Effector memory CD8-positive, alpha-beta T cell (primary cell): ENCODE results near the gene NAA20.
"Not testable (repeated sequence)": the region's sequence is repeated elsewhere in the genome, so short reads cannot be mapped to it uniquely, and the experiment has no call there.

Experiments
- ATAC-seq: fragments of 150-1000 bp; cut with Tn5 transposase; replicated peaks from 2 replicates; pipeline ENCODE4 v1.10.0; 2021; ENCODE audit warnings: mild to moderate bottlenecking, moderate library complexity
- DNase-seq, 3 experiments: peaks; one replicate each; pipeline ENCODE4 v3.0.0; 2021
- H3K27ac Mint-ChIP-seq, 2 donors: one replicate each; pipeline ENCODE4 v1.8.0; 2022; ENCODE audit warnings: mild to moderate bottlenecking in 2 of 2, mixed read lengths in 2 of 2, moderate library complexity in 2 of 2
- H3K27me3 Mint-ChIP-seq, 2 donors: one replicate each; pipeline ENCODE4 v1.8.0; 2022; ENCODE audit warnings: mixed read lengths in 2 of 2
- H3K36me3 Mint-ChIP-seq: one replicate; pipeline ENCODE4 v1.8.0; 2022; ENCODE audit warnings: mild to moderate bottlenecking, moderate library complexity, mixed read lengths; ENCODE audit not compliant: insufficient read depth
- H3K4me1 Mint-ChIP-seq, 2 donors: one replicate each; pipeline ENCODE4 v1.8.0; 2022; ENCODE audit warnings: low read depth in 2 of 2, mixed read lengths in 2 of 2
- H3K4me3 Mint-ChIP-seq, 2 donors: one replicate each; pipeline ENCODE4 v1.8.0; 2022; ENCODE audit warnings: mild to moderate bottlenecking in 2 of 2, mixed read lengths in 2 of 2, moderate library complexity in 2 of 2
- H3K9me3 Mint-ChIP-seq, 2 donors: one replicate each; pipeline ENCODE4 v1.8.0; 2022; ENCODE audit warnings: mixed read lengths in 2 of 2

NAA20 gene

DNA sequence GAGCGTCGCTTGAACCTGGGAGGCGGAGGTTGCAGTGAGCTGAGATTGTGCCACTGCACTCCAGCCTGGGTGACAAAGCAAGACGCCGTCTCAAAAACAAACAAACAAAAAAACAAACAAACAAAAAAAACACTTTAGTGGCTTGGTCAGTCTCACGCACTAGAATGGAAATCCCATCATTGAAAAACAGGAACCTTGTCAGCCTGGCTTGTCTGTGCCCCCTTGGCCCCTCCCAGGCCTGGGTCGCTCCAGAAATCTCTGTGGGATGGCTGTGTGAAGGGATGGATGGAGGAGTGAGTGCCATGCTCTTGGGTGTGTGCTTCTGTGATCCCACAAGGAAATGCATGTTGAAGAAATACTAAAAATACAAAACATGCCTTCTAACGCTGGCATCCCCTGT, 20.9 kb upstream of the NAA20 start:
- Mint-ChIP-seq H3K36me3 (no peaks in the 10 kb centered on the region), H3K27me3 (peaks cover 27 to 32% of the 10 kb centered on the region in 2 donors), H3K4me1 (no peaks in the 10 kb centered on the region), H3K9me3 (no peaks in the 10 kb centered on the region), H3K4me3 (no peak overlapping the region), H3K27ac (no peak overlapping the region)
- DNase-seq (no peak), ATAC-seq (no peak)

- Mint-ChIP-seq H3K27me3 (peaks cover 34 to 37% of the 10 kb centered on the region in 2 donors), H3K4me1 (no peaks in the 10 kb centered on the region), H3K9me3 (no peaks in the 10 kb centered on the region), H3K4me3 (no peak overlapping the region), H3K36me3 (no peaks in the 10 kb centered on the region), H3K27ac (no peak overlapping the region)
- DNase-seq = no peak
- no peak for ATAC-seq
Measured at GRCh38 chr20:19996917-19997316, 20.2 kb upstream of the NAA20 start.

DNA sequence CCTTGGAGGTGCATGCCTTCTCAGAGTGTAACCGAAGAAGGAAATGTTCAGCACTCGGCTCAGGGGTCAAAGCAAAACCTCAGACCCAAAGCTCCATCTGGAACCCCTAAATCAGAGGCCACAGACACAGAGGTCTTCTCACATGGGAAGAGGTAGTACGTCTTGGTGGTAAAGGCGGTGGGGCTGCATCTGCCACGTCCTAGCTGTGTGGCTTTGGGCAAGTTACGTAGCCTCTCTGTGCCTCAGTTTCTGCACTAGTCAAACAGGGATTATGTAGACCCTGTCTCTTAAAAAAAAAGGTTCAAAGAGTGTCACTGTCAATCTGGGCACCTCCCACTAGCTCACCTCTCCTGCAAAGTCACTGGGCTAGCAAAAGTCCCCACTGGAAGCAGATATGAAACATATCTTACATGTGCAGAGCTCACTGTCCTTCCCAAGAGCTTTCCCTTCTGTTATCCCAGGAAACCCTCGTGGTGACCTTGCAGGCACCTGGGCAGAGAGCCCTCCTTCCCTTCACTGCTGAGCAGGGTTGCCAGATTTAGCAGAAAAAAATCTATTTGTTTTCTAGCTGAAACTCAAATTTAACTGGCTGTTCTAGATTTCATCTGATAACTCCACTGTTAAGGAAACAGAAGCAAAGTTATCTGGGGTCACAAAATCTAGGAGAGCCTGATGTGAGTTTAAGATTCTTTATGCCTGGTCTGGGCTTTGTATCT, 18.0 kb upstream of the NAA20 start:
- DNase-seq (no peak), ATAC-seq (no peak)
- no peaks in the 10 kb centered on the region for H3K36me3 Mint-ChIP-seq
- peaks cover 5 to 12% of the 10 kb centered on the region in 2 donors for H3K4me1 Mint-ChIP-seq
- H3K4me3 Mint-ChIP-seq = no peak overlapping the region
- H3K27me3 Mint-ChIP-seq = peaks cover 51 to 58% of the 10 kb centered on the region in 2 donors
- no peak overlapping the region for H3K27ac Mint-ChIP-seq
- H3K9me3 Mint-ChIP-seq = no peaks in the 10 kb centered on the region

DNA sequence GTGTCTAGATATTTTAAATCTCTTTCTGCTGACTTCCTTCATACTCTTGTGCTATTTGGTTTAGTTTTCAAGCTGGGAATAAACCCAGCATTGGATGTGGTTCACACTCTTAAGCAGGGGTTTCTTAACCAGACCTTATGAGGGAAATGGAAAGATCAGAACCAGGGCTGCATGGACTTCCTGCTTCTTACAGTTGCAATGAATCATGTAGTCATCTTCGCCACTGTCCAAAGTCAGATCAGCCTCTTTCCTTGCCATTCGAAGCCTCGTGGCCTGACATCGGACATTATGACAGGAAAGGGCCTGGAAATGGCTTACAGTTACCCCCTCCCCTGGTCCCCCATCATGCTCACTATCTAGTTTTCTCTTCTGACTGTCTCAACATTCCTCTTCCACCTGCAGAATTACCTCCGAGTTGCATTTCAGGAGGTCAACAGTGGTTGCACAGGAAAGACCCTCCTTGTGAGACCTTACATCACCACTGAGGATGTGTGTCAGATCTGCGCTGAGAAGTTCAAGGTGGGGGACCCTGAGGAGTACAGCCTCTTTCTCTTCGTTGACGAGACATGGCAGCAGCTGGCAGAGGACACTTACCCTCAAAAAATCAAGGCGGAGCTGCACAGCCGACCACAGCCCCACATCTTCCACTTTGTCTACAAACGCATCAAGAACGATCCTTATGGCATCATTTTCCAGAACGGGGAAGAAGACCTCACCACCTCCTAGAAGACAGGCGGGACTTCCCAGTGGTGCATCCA, 16.8 kb upstream of the NAA20 start:
- no peak overlapping the region for H3K4me3 Mint-ChIP-seq
- H3K27me3 Mint-ChIP-seq = peaks cover 56 to 67% of the 10 kb centered on the region in 2 donors
- ATAC-seq (no peak), DNase-seq (no peak)
- H3K27ac Mint-ChIP-seq = no peak overlapping the region
- no peaks in the 10 kb centered on the region for H3K9me3 Mint-ChIP-seq
- peaks cover 5 to 12% of the 10 kb centered on the region in 2 donors for H3K4me1 Mint-ChIP-seq
- H3K36me3 Mint-ChIP-seq = no peaks in the 10 kb centered on the region

DNA sequence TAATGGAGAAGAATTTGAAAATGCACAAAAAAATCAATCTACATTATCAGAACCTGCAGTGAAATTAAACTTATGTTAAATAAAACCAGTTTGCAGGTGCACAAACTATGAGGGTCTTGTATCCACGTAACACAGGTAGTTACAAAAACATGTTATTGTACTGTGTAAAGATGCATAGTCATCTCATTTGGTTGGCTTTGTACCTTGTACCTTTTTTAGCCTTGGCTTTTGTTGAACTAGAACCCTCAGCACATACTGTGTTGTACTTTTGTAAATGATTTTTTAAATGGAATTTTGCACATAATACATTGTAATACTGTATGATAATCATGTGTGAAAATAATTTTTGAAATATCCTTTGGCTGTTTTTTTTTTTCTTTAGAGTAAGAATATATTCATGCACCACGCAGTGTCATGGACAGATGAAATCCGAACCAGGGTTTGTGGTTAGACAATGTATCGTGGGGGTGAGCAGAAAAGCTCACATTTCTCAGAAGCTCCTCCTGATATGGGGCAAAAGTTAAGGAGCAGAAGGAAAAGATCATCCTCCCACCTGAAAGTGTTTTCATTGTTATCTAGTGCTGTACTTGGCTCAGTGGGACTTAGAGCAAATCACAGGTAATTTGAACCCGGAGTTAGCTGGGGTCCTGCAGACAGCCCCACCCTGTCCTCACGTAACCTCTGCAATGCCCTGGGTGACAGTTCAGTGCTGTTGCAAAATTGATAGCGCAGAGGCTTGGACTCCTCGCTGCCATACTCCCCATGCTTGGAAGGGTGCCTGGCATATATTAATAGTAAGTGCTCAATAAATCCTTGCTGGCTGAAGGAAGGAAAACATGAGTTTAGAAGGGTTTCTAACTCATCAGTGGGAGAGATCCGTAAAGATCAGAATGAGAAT, 14.8 kb upstream of the NAA20 start:
- H3K27ac Mint-ChIP-seq = no peak overlapping the region
- ATAC-seq (no peak), DNase-seq (no peak)

GRCh38 chr20:20003031-20003954, 13.9 kb upstream of the NAA20 start:
- no peak for DNase-seq
- H3K36me3 Mint-ChIP-seq = no peaks in the 10 kb centered on the region
- H3K9me3 Mint-ChIP-seq = no peaks in the 10 kb centered on the region
- ATAC-seq = peak; percentile 29
- H3K4me1 Mint-ChIP-seq = peaks cover 5 to 12% of the 10 kb centered on the region in 2 donors
- peak overlapping the region; percentile 2 to 36 for H3K4me3 Mint-ChIP-seq
- no peak overlapping the region for H3K27ac Mint-ChIP-seq
- H3K27me3 Mint-ChIP-seq = peaks cover 59 to 88% of the 10 kb centered on the region in 2 donors

More for the DNA sequence above, 14.8 kb upstream of the NAA20 start:
- Mint-ChIP-seq H3K4me1 (peaks cover 5 to 12% of the 10 kb centered on the region in 2 donors), H3K9me3 (no peaks in the 10 kb centered on the region), H3K36me3 (no peaks in the 10 kb centered on the region), H3K27me3 (peaks cover 50 to 79% of the 10 kb centered on the region in 2 donors), H3K4me3 (peak overlapping the region in 1 of 2 donors; percentile 2)

DNA sequence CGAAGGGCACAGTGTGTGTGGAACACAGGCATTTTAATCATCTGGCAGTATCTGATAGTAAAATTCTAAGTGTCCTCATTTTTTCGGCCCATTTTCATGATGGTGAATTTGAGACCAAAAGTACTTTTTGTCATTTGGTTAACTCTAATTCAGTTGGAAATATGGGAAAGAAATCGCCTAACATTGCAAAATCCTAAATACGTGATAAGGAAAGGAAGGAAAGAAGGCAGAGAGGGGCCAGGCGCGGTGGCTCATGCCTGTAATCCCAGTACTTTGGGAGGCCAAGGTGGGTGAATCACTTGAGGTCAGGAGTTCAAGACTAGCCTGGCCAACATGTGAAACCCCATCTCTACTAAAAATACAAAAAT, 13.2 kb upstream of the NAA20 start:
- H3K27me3 Mint-ChIP-seq = peaks cover 64 to 88% of the 10 kb centered on the region in 2 donors
- H3K36me3 Mint-ChIP-seq, DNase-seq, H3K9me3 Mint-ChIP-seq, H3K27ac Mint-ChIP-seq, ATAC-seq: not testable (repeated sequence)
- H3K4me3 Mint-ChIP-seq = peak overlapping the region; percentile 2 to 36
- H3K4me1 Mint-ChIP-seq = peaks cover 5 to 12% of the 10 kb centered on the region in 2 donors

DNA sequence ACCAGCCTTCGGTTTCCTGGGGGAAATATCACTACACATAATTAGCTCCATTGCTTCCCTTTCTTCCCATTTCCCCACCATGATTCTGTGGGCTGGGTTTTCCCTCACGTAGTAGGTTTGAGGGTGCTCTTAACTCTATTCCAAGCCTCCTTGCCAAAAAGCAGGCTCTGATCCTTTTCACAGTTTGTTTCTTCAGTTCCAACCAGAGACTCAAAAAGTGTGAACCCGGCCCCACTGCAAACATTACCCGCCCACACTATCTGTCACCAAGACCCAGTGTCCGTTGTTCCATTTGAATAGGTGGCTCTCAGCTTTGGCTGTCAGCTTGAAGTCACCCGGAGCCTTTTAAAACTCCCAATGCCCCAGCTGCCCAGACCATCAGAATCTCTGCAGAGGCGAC, 11.8 kb upstream of the NAA20 start:
- DNase-seq (no peak), ATAC-seq (no peak)
- Mint-ChIP-seq H3K27ac (no peak overlapping the region), H3K36me3 (no peaks in the 10 kb centered on the region), H3K27me3 (peaks cover 72 to 87% of the 10 kb centered on the region in 2 donors), H3K4me3 (no peak overlapping the region), H3K9me3 (no peaks in the 10 kb centered on the region), H3K4me1 (peaks cover 5 to 12% of the 10 kb centered on the region in 2 donors)

GRCh38 chr20:20009784-20010253, 7.3 kb upstream of the NAA20 start:
- Mint-ChIP-seq H3K27me3 (peaks cover 41 to 58% of the 10 kb centered on the region in 2 donors), H3K9me3 (no peaks in the 10 kb centered on the region)

DNA sequence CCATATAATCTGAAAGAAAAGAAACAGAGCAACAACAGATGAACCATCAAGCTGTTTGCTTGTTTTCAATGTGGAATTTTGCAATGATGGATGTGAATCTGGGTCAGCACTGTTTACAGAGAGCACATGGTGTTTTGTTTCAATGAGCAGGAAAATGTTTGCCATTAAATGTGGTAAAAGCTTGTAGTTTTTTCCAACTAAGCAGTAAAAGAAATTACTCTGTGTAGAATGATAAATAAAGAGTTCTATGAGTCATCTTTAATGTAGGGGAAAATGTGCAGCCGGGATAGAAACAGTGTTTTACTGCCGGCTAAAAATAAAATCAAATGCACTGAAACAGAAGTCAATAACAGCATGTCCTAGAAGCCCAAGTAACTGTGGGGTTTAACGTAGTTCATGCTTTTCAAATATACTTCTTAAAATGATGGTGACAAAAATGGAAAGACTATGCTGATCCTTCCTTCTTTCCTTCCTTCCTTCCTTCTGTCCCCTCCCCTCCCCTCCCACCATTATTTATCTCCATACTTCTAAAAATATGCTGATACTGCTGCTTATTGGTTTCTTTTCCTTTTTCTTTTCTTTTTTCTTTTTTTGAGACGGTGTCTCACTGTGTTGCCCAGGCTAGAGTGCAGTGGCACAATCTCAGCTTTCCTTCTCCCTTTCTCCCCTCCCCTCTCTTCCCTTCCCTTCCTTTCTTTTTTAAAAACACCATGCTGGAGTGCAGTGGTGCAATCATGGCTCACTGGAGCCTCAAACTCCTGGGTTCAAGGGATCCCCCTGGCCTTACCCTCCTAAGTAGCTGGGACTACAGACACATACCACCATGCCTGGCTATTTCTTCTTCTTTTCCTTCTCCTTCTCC, 6.3 kb upstream of the NAA20 start:
- DNase-seq = no peak
- ATAC-seq = no peak
- Mint-ChIP-seq H3K27ac (peak overlapping the region in 1 of 2 donors; percentile 9), H3K4me1 (no peaks in the 10 kb centered on the region), H3K4me3 (no peak overlapping the region), H3K9me3 (no peaks in the 10 kb centered on the region), H3K36me3 (no peaks in the 10 kb centered on the region), H3K27me3 (peaks cover 33 to 47% of the 10 kb centered on the region in 2 donors)

More at GRCh38 chr20:20009784-20010253, 7.3 kb upstream of the NAA20 start:
- Mint-ChIP-seq H3K36me3 (no peaks in the 10 kb centered on the region), H3K4me1 (no peaks in the 10 kb centered on the region), H3K27ac (no peak overlapping the region), H3K4me3 (no peak overlapping the region)
- ATAC-seq = no peak
- no peak for DNase-seq

GRCh38 chr20:20012541-20012940, 4.6 kb upstream of the NAA20 start:
- H3K4me3 Mint-ChIP-seq = no peak overlapping the region
- peaks cover 31 to 38% of the 10 kb centered on the region in 2 donors for H3K27me3 Mint-ChIP-seq
- no peaks in the 10 kb centered on the region for H3K9me3 Mint-ChIP-seq
- H3K27ac Mint-ChIP-seq = no peak overlapping the region
- H3K4me1 Mint-ChIP-seq = peaks cover 5 to 6% of the 10 kb centered on the region in 2 donors
- DNase-seq = no peak
- ATAC-seq = no peak
- H3K36me3 Mint-ChIP-seq = peaks cover 6% of the 10 kb centered on the region

- Mint-ChIP-seq H3K36me3 (peaks cover 10% of the 10 kb centered on the region), H3K9me3 (no peaks in the 10 kb centered on the region), H3K27me3 (peaks cover 13 to 18% of the 10 kb centered on the region in 2 donors), H3K27ac (no peak overlapping the region), H3K4me3 (no peak overlapping the region), H3K4me1 (peaks cover 22 to 25% of the 10 kb centered on the region in 2 donors)
- ATAC-seq = no peak
- DNase-seq = no peak
Measured at GRCh38 chr20:20014659-20015058, 2.5 kb upstream of the NAA20 start.
